Chondrocyte (in vitro differentiated cells): ENCODE measurements around the gene CYP4F8. TPM values are rescaled to one million over a fixed set of nuclear protein-coding genes. Genes with fewer than 3 reads are reported as not detected.

Experiments used
- DNase-seq: peaks from one replicate; pipeline ENCODE4 v3.0.0; 2021; ENCODE audit warnings: mixed read lengths, low spot score
- H3K27ac Mint-ChIP-seq: one replicate; pipeline ENCODE4 v1.8.0; 2021; ENCODE audit warnings: mild to moderate bottlenecking, moderate library complexity, mixed read lengths; ENCODE audit not compliant: unreplicated experiment
- H3K27me3 Mint-ChIP-seq: 2 replicates; pipeline ENCODE4 v1.8.0; 2021; ENCODE audit warnings: low read depth, mixed read lengths
- H3K36me3 Mint-ChIP-seq: 2 replicates; pipeline ENCODE4 v1.8.0; 2021; ENCODE audit warnings: low read depth, mixed read lengths
- H3K4me1 Mint-ChIP-seq: 2 replicates; pipeline ENCODE4 v1.8.0; 2021; ENCODE audit warnings: low read depth, mild to moderate bottlenecking, mixed read lengths
- H3K4me3 Mint-ChIP-seq: one replicate; pipeline ENCODE4 v1.8.0; 2021; ENCODE audit warnings: mild to moderate bottlenecking, moderate library complexity, mixed read lengths; ENCODE audit not compliant: unreplicated experiment
- H3K9me3 Mint-ChIP-seq: 2 replicates; pipeline ENCODE4 v1.8.0; 2021; ENCODE audit warnings: low read depth, mixed read lengths
- CTCF ChIP-seq: fragments of 200-600 bp; sonication (generic); IDR thresholded peaks from 2 replicates; pipeline ENCODE4 v1.5.0; 2021; ENCODE audit warnings: antibody characterized with exemption, mild to moderate bottlenecking, moderate library complexity
- long read RNA-seq: library from polyadenylated mRNA; stranded (forward); transcript quantifications from one replicate; pipeline ENCODE4 v2.0.0, GENCODE V29; 2021
- total RNA-seq: library from RNA; stranded (reverse); gene quantifications from 3 replicates; pipeline ENCODE4 v1.2.1, GENCODE V29; 2021

CYP4F8 gene, protein sequence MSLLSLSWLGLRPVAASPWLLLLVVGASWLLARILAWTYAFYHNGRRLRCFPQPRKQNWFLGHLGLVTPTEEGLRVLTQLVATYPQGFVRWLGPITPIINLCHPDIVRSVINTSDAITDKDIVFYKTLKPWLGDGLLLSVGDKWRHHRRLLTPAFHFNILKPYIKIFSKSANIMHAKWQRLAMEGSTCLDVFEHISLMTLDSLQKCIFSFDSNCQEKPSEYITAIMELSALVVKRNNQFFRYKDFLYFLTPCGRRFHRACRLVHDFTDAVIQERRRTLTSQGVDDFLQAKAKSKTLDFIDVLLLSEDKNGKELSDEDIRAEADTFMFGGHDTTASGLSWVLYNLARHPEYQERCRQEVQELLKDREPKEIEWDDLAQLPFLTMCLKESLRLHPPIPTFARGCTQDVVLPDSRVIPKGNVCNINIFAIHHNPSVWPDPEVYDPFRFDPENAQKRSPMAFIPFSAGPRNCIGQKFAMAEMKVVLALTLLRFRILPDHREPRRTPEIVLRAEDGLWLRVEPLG
- not detected in 3 replicates for total RNA-seq
- long read RNA-seq: 0 reads

- H3K4me3 Mint-ChIP-seq: no peak within 1 kb of the TSS
- H3K27ac Mint-ChIP-seq: no peak within 1 kb of the TSS
- no peak for DNase-seq
- no peaks in the 10 kb centered on the region for H3K36me3 Mint-ChIP-seq
- no peak for TF ChIP-seq CTCF
- no peaks in the 10 kb centered on the region for H3K27me3 Mint-ChIP-seq
- peaks cover 6% of the 10 kb centered on the region for H3K9me3 Mint-ChIP-seq
- no peaks in the 10 kb centered on the region for H3K4me1 Mint-ChIP-seq
Measured at GRCh38 chr19:15614507-15615379, at the start of gene CYP4F8. Gene CYP4F8, plus strand, starts transcription at chr19:15615218. Its CDS starts 399 bp downstream, at chr19:15615617.

- Mint-ChIP-seq H3K36me3 (no peaks in the 10 kb centered on the region), H3K9me3 (no peaks in the 10 kb centered on the region), H3K27me3 (peaks cover 44% of the 10 kb centered on the region), H3K4me3 (no peak overlapping the region), H3K27ac (no peak overlapping the region), H3K4me1 (no peaks in the 10 kb centered on the region)
- TF ChIP-seq CTCF: no peak
- DNase-seq: no peak
Measured at GRCh38 chr19:15570420-15570819, 44.6 kb upstream of the CYP4F8 start.

DNA sequence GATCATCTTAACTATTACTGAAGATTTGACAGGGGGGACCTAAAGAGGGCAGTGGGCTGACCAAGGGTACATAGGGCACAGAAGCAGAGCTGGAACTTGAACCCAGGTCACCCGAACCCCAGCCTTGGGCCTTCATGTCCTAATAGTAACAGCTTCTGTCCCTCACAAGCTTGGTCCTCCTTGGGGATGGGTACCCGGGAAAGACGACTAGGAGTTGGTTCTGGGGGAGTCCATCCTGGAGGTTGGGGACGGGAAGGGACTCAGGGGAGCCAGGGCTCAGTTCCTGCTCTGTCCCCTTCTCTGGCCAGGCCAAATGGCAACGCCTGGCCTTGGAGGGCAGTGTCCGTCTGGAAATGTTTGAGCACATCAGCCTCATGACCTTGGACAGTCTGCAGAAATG, 39.6 kb upstream of the CYP4F8 start:
- DNase-seq: peak; percentile 43
- no peak overlapping the region for H3K4me3 Mint-ChIP-seq
- no peak for TF ChIP-seq CTCF
- H3K27ac Mint-ChIP-seq: no peak overlapping the region
- H3K4me1 Mint-ChIP-seq: no peaks in the 10 kb centered on the region
- H3K36me3 Mint-ChIP-seq: no peaks in the 10 kb centered on the region
- no peaks in the 10 kb centered on the region for H3K9me3 Mint-ChIP-seq
- H3K27me3 Mint-ChIP-seq: peaks cover 18% of the 10 kb centered on the region

DNA sequence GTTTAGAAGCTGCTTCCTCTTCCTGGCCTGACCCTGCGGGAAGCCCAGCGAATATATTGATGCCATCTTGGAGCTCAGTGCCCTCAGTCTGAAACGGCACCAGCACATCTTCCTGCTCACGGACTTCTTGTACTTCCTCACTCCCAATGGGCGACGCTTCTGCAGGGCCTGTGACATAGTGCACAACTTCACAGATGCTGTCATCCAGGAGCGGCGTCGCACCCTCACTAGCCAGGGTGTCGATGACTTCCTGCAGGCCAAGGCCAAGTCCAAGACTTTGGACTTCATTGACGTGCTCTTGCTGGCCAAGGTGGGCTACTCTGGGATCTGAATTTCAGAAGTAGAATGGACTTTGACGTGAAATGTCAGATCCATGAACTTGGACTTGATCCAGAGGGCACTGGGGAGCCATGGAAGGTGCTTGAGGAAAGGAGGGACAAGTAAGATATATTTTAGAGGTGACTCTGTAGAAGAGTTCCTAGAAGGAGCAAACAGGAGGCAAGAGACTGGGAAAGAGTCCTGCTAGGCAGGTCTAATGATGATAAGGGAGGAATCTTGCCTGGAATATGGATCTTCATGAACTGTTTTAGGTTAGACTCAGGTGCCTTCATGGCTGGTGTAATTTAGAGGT, 38.4 kb upstream of the CYP4F8 start:
- Mint-ChIP-seq H3K4me3 (no peak overlapping the region), H3K27me3 (peaks cover 18% of the 10 kb centered on the region), H3K4me1 (no peaks in the 10 kb centered on the region), H3K36me3 (no peaks in the 10 kb centered on the region), H3K9me3 (no peaks in the 10 kb centered on the region), H3K27ac (no peak overlapping the region)
- no peak for TF ChIP-seq CTCF
- peak; percentile 66 for DNase-seq
